Measurements from ENCODE around the gene SMIM22. TPM values are rescaled to one million over a fixed set of nuclear protein-coding genes. Genes with fewer than 3 reads are reported as not detected.

The SMIM22 gene
- total RNA-seq, 1 experiment from 2014 or later = not detected

DNA sequence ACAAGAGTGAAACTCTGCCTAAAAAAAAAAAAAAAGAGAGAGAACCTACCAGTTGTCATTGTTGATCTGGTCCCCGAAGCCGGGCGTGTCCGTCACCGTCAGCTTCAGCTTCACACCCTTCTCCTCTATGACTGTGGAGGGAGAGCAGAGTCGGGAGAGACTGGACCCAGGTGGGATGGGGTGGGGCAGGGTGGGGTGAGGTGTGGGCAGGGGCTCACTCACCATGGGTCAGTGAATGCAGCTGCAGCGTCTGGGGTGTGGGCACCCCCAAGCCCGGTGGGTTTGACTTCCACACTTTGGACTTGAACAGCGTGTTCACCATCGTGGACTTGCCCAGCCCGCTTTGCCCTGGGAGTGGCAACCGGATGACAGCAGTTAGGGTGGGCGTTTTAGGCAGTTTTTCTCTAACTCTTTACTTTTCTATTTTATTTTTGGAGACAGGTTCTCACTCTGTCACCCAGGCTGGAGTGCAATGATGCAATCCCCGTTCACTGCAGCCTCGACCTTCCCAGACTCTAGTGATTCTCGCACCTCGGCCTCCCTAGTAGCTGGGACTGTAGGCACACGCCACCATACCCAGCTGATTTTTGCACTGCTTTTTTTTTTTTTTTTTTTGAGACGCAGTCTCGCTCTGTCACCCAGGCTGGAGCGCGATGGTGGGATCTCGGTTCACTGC is 9.3 kb upstream of the SMIM22 start:
- Histone ChIP-seq H3K27me3 (replicated peaks; ENCODE audit: control insufficient read depth, insufficient read depth, low read length) (no peaks in the 10 kb centered on the region), H3K36me3 (ENCODE audit: control insufficient read depth, insufficient read depth, low read length) (no peaks in the 10 kb centered on the region), H3K4me1 (peaks cover 35% of the 10 kb centered on the region), H3K9me3 (no peaks in the 10 kb centered on the region), H3K4me3 (ENCODE audit: low read depth, low read length) (no peak overlapping the region)
- no peak overlapping the region for H3K27ac Mint-ChIP-seq (ENCODE audit: unreplicated experiment)
- no peaks in the 10 kb centered on the region for H3K27me3 Mint-ChIP-seq (ENCODE audit: insufficient read depth, unreplicated experiment)
- TF ChIP-seq, protein P1, sequence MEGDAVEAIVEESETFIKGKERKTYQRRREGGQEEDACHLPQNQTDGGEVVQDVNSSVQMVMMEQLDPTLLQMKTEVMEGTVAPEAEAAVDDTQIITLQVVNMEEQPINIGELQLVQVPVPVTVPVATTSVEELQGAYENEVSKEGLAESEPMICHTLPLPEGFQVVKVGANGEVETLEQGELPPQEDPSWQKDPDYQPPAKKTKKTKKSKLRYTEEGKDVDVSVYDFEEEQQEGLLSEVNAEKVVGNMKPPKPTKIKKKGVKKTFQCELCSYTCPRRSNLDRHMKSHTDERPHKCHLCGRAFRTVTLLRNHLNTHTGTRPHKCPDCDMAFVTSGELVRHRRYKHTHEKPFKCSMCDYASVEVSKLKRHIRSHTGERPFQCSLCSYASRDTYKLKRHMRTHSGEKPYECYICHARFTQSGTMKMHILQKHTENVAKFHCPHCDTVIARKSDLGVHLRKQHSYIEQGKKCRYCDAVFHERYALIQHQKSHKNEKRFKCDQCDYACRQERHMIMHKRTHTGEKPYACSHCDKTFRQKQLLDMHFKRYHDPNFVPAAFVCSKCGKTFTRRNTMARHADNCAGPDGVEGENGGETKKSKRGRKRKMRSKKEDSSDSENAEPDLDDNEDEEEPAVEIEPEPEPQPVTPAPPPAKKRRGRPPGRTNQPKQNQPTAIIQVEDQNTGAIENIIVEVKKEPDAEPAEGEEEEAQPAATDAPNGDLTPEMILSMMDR (IDR thresholded peaks at IDR 0.05; ENCODE audit: insufficient read depth in 1 of 2, low read depth in 1 of 2, low read length in 1 of 2, severe bottlenecking in 1 of 2, unreplicated experiment in 1 of 2) = no peak
- no peak overlapping the region for H3K4me3 Mint-ChIP-seq (ENCODE audit: unreplicated experiment)
- peaks cover 12% of the 10 kb centered on the region for H3K4me1 Mint-ChIP-seq (ENCODE audit: low read depth, unreplicated experiment)
- intact Hi-C loops (cut with micrococcal nuclease; ENCODE audit: unreplicated experiment) = no loop called here
- H3K36me3 Mint-ChIP-seq (ENCODE audit: insufficient read depth, unreplicated experiment) = peaks cover 4% of the 10 kb centered on the region
- DNase-seq = no peak
- ChIA-PET POLR2A (no interaction called here), CTCF (interaction anchor here (0.6 kb wide), 1 partner anchor 231 kb away, joined by 3 read pairs; no protein-coding TSS in a partner anchor)
- no TSS peak for BruUV-seq (replicated peaks)
- H3K9me3 Mint-ChIP-seq (ENCODE audit: unreplicated experiment) = no peaks in the 10 kb centered on the region

DNA sequence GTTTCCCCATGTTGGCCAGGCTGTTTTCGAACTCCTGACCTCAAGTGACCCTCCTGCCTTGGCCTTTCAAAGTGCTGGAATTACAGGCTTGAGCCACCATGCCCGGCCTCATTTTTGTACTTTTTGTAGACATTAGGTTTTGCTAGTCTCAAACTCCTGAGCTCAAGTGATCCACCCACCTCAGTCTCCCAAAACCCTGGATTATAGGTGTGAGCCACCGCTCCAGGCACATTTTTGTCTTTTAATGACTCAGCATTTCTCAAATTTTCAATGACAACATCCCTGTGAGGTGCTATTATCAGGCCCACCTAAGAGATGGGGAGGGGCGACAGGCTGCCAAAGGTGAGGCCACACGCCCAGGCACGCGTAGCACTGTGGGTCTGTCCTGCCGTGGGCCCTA is 8.1 kb upstream of the SMIM22 start:
- Mint-ChIP-seq H3K27ac (ENCODE audit: unreplicated experiment) (no peak overlapping the region), H3K4me3 (ENCODE audit: unreplicated experiment) (no peak overlapping the region), H3K27me3 (ENCODE audit: insufficient read depth, unreplicated experiment) (no peaks in the 10 kb centered on the region), H3K9me3 (ENCODE audit: unreplicated experiment) (no peaks in the 10 kb centered on the region), H3K36me3 (ENCODE audit: insufficient read depth, unreplicated experiment) (peaks cover 8% of the 10 kb centered on the region), H3K4me1 (ENCODE audit: low read depth, unreplicated experiment) (peaks cover 12% of the 10 kb centered on the region)
- Histone ChIP-seq H3K27me3 (replicated peaks; ENCODE audit: control insufficient read depth, insufficient read depth, low read length) (no peaks in the 10 kb centered on the region), H3K9me3 (no peaks in the 10 kb centered on the region), H3K4me3 (ENCODE audit: low read depth, low read length) (no peak overlapping the region), H3K36me3 (ENCODE audit: control insufficient read depth, insufficient read depth, low read length) (no peaks in the 10 kb centered on the region), H3K4me1 (peaks cover 35% of the 10 kb centered on the region)
- ChIA-PET CTCF (no interaction called here), POLR2A (no interaction called here)
- DNase-seq = no peak
- TF ChIP-seq, protein P1 (IDR thresholded peaks at IDR 0.05; ENCODE audit: insufficient read depth in 1 of 2, low read depth in 1 of 2, low read length in 1 of 2, severe bottlenecking in 1 of 2, unreplicated experiment in 1 of 2) = no peak
- no TSS peak for BruUV-seq (replicated peaks)
- intact Hi-C loops (cut with micrococcal nuclease; ENCODE audit: unreplicated experiment) = no loop called here

DNA sequence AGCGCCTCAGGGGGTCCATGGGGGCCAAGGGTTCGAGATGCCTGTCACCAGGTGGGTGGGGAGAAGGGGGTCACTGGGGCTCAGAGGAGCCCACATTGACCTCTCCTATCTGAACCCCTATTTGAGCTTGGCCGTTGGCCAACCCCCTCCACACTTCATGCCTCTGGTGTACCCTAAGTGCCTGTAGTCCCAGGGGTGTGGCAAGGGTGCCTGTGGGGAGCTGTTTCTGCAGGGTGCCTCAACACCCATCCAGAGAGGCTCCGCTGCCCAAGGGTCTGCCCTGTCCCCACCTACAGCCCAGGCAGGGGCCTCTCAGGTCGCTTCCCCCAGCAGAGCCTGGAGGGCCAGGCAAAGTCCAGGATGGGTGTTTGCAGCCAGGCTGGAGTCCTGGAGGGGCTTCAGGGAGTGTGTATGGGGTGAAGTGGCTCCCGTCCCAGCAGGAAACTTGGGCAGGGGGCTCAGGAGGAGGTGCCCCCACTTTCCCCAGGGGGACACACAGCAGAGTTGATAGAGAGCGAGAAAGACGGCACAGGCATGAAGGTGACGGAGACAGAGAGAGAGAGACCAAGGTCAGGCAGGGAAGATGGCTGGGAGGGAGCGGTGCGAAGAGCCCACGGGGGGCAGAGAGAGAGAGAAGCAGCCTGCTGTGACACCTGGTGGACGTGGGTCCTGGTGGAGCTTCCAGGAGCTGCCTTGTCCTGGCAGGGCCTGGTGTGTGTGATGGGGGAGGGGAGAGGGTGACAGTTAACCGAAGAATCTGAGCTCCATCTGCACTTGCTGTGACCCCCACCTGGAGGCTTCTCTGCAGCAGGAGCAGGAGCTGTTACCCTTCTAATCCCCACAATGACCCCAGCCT is 7.3 kb upstream of the SMIM22 start, which contains the start of gene SEPTIN12:
SEPTIN12 (minus strand) TSS at position 719 of the 856 bp plus-strand sequence; CDS start at position 19, 700 bp downstream.
- peaks cover 12% of the 10 kb centered on the region for H3K4me1 Mint-ChIP-seq (ENCODE audit: low read depth, unreplicated experiment)
- peak within 1 kb of the TSS; percentile 56 for H3K27ac Mint-ChIP-seq (ENCODE audit: unreplicated experiment)
- Histone ChIP-seq H3K27me3 (replicated peaks; ENCODE audit: control insufficient read depth, insufficient read depth, low read length) (no peaks in the 10 kb centered on the region), H3K36me3 (ENCODE audit: control insufficient read depth, insufficient read depth, low read length) (no peaks in the 10 kb centered on the region), H3K4me1 (peaks cover 35% of the 10 kb centered on the region), H3K9me3 (no peaks in the 10 kb centered on the region), H3K4me3 (ENCODE audit: low read depth, low read length) (no peak within 1 kb of the TSS)
- BruUV-seq (replicated peaks) = no TSS peak
- CTCF ChIA-PET = interaction anchor here (0.6 to 1.1 kb wide), 2 partner anchors 53 to 93 kb away, joined by 3 to 6 read pairs; partner anchors contain the start of gene DNAAF8
- peak within 1 kb of the TSS; percentile 48 for H3K4me3 Mint-ChIP-seq (ENCODE audit: unreplicated experiment)
- H3K9me3 Mint-ChIP-seq (ENCODE audit: unreplicated experiment) = no peaks in the 10 kb centered on the region
- no peaks in the 10 kb centered on the region for H3K27me3 Mint-ChIP-seq (ENCODE audit: insufficient read depth, unreplicated experiment)
- POLR2A ChIA-PET = interaction anchor here (0.8 to 1.5 kb wide), 2 partner anchors 19 to 54 kb away, joined by 6 to 7 read pairs; partner anchors contain the start of genes ANKS3 and DNAAF8
- TF ChIP-seq, protein P1 (IDR thresholded peaks at IDR 0.05; ENCODE audit: insufficient read depth in 1 of 2, low read depth in 1 of 2, low read length in 1 of 2, severe bottlenecking in 1 of 2, unreplicated experiment in 1 of 2) = no peak
- peaks cover 8% of the 10 kb centered on the region for H3K36me3 Mint-ChIP-seq (ENCODE audit: insufficient read depth, unreplicated experiment)
- peak; percentile 57 to 67 for DNase-seq
- intact Hi-C loops (cut with micrococcal nuclease; ENCODE audit: unreplicated experiment) = loop anchor here (2.0 kb wide), 1 partner anchor 19 kb away; no protein-coding TSS in a partner anchor

All from Caco-2 (cell line).